ENCODE data around the gene KRTCAP3.

KRTCAP3 gene

GRCh38 chr2:27441226-27441926 lies 805 bp upstream of the KRTCAP3 start:
- DNase-seq (ENCODE audit: low read depth), result no peak

- DNase-seq (ENCODE audit: low read depth), result no peak
These were observed 720 bp downstream of the KRTCAP3 start for GRCh38 chr2:27442920-27443282.

GRCh38 chr2:27445155-27445554 lies 3.0 kb downstream of the KRTCAP3 start:
- DNase-seq (ENCODE audit: low read depth), result no peak

GRCh38 chr2:27445615-27446014 lies 3.4 kb downstream of the KRTCAP3 start:
- DNase-seq (ENCODE audit: low read depth), result no peak

GRCh38 chr2:27446057-27446456 lies 3.9 kb downstream of the KRTCAP3 start:
- DNase-seq (ENCODE audit: low read depth), result no peak

GRCh38 chr2:27448381-27448780 lies 6.2 kb downstream of the KRTCAP3 start:
- DNase-seq (ENCODE audit: low read depth), result no peak

DNA sequence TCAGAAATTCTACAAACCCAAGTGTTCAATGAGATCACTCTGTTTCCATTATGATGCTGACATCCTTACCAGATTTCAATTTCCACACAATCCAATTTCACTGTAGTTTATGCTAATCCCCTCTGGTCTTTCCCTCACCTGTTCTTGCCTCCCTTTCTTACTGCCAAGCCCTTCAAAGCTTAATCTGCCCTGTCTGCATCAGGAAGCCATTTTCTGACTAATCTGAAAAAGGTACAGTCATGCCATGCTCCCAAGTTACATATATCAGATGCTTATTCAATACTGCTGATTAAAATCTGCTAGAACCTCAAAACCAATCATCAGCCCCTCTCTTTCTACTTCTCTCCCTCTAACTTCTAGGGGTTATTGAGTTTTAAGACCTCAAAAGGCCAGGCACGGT lies 8.9 kb downstream of the KRTCAP3 start:
- no peak for DNase-seq (ENCODE audit: low read depth)

GRCh38 chr2:27453968-27454367 lies 11.8 kb downstream of the KRTCAP3 start:
- DNase-seq (ENCODE audit: low read depth), result no peak

DNA sequence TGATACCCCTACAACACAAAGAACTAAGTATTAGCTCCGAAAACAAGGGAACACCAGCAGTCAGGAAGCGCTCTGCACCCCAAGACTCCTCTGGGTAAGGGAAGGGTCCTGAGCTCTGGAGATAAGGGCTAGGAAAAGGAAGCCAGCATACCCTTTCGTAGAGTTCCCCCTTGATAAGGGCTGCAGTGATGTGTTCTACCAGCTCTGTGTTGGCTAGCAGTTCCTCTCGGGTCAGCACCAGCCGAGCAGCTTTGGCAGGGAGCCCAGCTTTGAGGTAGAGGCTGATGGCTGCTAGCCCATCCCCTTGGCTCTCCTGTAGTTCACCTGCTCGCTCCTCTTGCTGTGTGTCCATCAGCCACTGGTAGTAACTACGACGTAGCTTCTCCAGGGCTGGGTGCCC lies 18.9 kb downstream of the KRTCAP3 start:
- DNase-seq (ENCODE audit: low read depth), result no peak

DNA sequence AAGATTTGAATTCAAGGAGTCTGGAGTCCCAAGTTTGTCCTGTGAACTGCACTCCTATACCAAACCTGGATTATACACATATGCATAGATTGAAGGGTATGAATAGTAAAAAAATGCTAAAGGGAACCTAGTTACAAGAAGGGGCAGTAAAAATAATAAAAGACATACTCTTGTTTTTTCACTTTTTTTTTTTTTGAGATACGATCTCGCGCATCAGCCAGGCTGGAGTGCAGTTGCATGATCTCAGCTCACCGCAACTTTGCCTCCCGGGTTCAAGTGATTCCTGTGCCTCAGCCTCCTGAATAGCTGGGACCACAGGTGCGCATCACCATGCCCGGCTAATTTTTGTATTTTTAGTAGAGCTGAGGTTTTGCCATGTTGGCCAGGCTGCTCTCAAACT lies 22.3 kb downstream of the KRTCAP3 start:
- DNase-seq (ENCODE audit: low read depth), result no peak

GRCh38 chr2:27471961-27472360 lies 29.8 kb downstream of the KRTCAP3 start:
- DNase-seq (ENCODE audit: low read depth), result no peak

DNA sequence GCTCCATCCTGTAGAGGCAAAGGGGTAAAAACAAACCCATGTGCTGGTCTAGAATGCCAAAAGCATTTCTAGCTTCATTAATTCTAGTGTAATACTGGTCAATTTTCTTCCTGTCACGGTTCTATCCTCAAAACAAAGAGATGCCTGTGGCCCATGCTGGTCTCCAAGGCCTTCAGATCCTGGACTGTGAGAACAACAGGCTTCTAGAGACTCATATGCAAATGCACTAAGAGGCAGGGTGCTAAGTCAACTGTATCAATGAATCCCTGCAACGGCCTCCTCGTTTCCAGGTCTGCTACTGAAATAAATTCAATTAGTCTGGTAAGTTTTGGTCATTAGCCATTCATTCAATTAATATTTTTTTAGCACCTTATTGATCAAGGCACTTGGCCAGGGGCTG lies 43.3 kb downstream of the KRTCAP3 start:
- DNase-seq (ENCODE audit: low read depth), result no peak

DNA sequence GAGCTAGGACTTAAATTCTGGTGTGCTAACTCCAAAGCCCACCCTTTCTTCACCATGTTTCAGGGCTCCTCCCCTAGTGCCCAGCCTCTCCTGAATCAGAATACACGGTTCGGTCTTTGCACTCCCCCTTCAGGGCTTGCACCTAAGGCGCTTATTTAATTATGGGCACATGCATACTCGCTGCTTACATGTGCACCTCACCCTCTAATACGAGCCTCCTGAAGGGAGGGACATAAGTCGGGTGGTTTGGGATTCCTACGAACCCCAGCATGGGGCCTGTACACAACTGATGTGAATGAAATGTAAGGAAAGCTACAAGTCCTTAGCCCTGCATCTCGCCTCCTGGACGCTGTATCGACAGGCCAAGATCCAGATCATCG lies 46.9 kb downstream of the KRTCAP3 start:
- no peak for DNase-seq (ENCODE audit: low read depth)

GRCh38 chr2:27489498-27490397 lies 47.6 kb downstream of the KRTCAP3 start, which contains the start of gene IFT172:
Gene IFT172, minus strand, starts transcription at chr2:27489743. Its CDS starts 90 bp downstream, at chr2:27489653.
- DNase-seq (ENCODE audit: low read depth), result peak; percentile 97

DNA sequence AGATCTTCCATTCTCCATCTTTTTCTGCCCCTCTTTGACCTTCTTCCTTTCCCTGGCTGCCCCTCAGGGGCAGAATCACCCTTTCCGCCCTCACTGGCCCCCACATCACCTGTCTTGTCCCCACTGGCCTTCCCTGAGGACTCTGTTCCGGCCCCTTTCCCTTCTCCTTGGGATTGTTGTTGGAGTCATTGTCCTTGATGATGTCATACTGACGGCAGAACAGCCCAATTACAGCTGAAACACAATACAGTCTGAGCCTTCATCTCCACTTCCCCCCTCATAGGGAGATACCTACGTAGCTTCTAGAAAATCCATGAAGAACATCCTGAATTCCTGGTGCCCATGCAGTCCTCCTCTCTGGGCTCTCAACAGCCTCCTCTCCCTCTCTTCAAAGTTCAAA lies 50.4 kb downstream of the KRTCAP3 start:
- DNase-seq (ENCODE audit: low read depth), result no peak

DNA sequence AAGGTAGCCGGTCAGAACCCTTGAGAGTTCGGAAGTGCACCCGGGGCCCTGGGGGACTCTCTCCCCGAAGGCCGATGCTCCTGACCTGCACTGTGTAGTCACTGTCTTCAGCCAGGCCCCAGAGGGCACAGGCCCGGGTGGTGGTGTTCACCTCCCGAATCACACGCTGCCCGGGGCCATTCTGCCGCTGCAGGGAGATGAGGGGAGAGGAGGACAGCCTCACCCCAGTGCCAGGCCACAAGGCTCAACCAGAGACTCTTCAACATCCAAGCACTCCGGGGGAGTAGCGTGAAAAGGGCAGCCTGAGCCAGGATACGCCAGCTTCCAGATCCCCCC lies 51.7 kb downstream of the KRTCAP3 start:
- no peak for DNase-seq (ENCODE audit: low read depth)

Data from stromal cell of bone marrow (primary cell).